SK-N-SH (cell line): ENCODE measurements around the gene TIMM17B. TPM values are rescaled to one million over a fixed set of nuclear protein-coding genes. Genes with fewer than 3 reads are reported as not detected.

Experiments used
- CTCF ChIA-PET: fragments of 300-600, 350-600 bp; formaldehyde crosslinking; extraction: SDS; loops from one replicate; lab custom pipeline; 2021; lab: Yijun Ruan, JAX
- POLR2A ChIA-PET: fragments of 350-600 bp; sonication (Branson Sonifier 250); formaldehyde crosslinking; extraction: SDS; loops from one replicate; lab custom pipeline; 2020; ENCODE audit warnings: antibody characterized with exemption, inconsistent platforms; lab: Yijun Ruan, JAX
- DNase-seq: peaks from one replicate; pipeline ENCODE4 v3.0.0; 2012
- H2AFZ ChIP-seq: fragments of 200-600 bp; sonication (generic); 2 replicates; pipeline ENCODE4 v1.8.1; 2016; ENCODE audit warnings: antibody characterized with exemption, mild to moderate bottlenecking, low read depth
- H3F3A ChIP-seq: fragments of 200-600 bp; sonication (generic); replicated peaks from 2 replicates; pipeline ENCODE3; 2016; ENCODE audit warnings: antibody characterized with exemption, mild to moderate bottlenecking; ENCODE audit not compliant: insufficient read depth
- H3K27ac ChIP-seq, 2 experiments: fragments of 200-500 bp in 1 of 2; fragments of 200-600 bp in 1 of 2; sonication (Bioruptor generic) in 1 of 2; sonication (generic), shearing (Covaris generic) in 1 of 2; 2 replicates each; pipeline versions ENCODE4 v1.5.1 to v1.6.1; 2014 to 2016; ENCODE audit warnings: low read depth in 2 of 2, inconsistent platforms in 1 of 2, low read length in 1 of 2, mild to moderate bottlenecking in 1 of 2, mixed read lengths in 1 of 2
- H3K27me3 ChIP-seq: fragments of 200-600 bp; sonication (generic), shearing (Covaris generic); 2 replicates; pipeline ENCODE4 v1.6.1; 2016; ENCODE audit warnings: mixed run types; ENCODE audit not compliant: insufficient read depth
- H3K36me3 ChIP-seq, 2 experiments: fragments of 200-500 bp in 1 of 2; fragments of 200-600 bp in 1 of 2; sonication (Bioruptor generic) in 1 of 2; sonication (generic) in 1 of 2; replicated peaks in 1 of 2; 2 replicates each; pipeline versions ENCODE3 to v1.5.1; 2014 to 2016; ENCODE audit warnings: low read length in 1 of 2, mild to moderate bottlenecking in 1 of 2; ENCODE audit not compliant: insufficient read depth in 2 of 2, control insufficient read depth in 1 of 2
- H3K4me1 ChIP-seq, 2 experiments: fragments of 200-500 bp in 1 of 2; fragments of 200-600 bp in 1 of 2; sonication (Bioruptor generic) in 1 of 2; sonication (generic), shearing (Covaris generic) in 1 of 2; 2 replicates each; pipeline versions ENCODE4 v1.5.1 to v1.6.1; 2014 to 2016; ENCODE audit warnings: low read depth in 1 of 2, low read length in 1 of 2, mixed run types in 1 of 2; ENCODE audit not compliant: insufficient read depth in 2 of 2, control insufficient read depth in 1 of 2
- H3K4me2 ChIP-seq: fragments of 200-600 bp; sonication (generic), shearing (Covaris generic); 2 replicates; pipeline ENCODE4 v1.6.1; 2017; ENCODE audit warnings: mixed run types
- H3K4me3 ChIP-seq, 2 experiments: fragments of 200-500 bp in 1 of 2; fragments of 200-600 bp in 1 of 2; sonication (Bioruptor generic) in 1 of 2; sonication (generic), shearing (Covaris generic) in 1 of 2; 2 replicates each; pipeline versions ENCODE4 v1.5.1 to v1.8.1; 2014 to 2016; ENCODE audit warnings: low read depth in 2 of 2, inconsistent platforms in 1 of 2, low read length in 1 of 2, mild to moderate bottlenecking in 1 of 2, mixed read lengths in 1 of 2, moderate library complexity in 1 of 2
- H3K79me2 ChIP-seq: fragments of 200-600 bp; sonication (generic); 2 replicates; pipeline ENCODE4 v1.8.1; 2017; ENCODE audit warnings: mild to moderate bottlenecking; ENCODE audit not compliant: insufficient read depth
- H3K9ac ChIP-seq: fragments of 200-600 bp; sonication (generic); 2 replicates; pipeline ENCODE4 v1.6.1; 2017; ENCODE audit warnings: mixed run types
- H3K9me2 ChIP-seq: fragments of 200-600 bp; sonication (generic); 2 replicates; pipeline ENCODE4 v1.6.1; 2017; ENCODE audit warnings: mixed run types
- H3K9me3 ChIP-seq: fragments of 200-600 bp; sonication (generic); 2 replicates; pipeline ENCODE4 v1.6.1; 2017; ENCODE audit warnings: mixed run types, mild to moderate bottlenecking, moderate library complexity
- H4K20me1 ChIP-seq: fragments of 200-600 bp; sonication (generic); 2 replicates; pipeline ENCODE4 v1.6.1; 2017; ENCODE audit warnings: mild to moderate bottlenecking, mixed run types; ENCODE audit not compliant: insufficient read depth
- CHD2 ChIP-seq: fragments of 150-350 bp; IDR thresholded peaks from 2 replicates; pipeline ENCODE4 v1.6.1; 2018; ENCODE audit warnings: low read length; ENCODE audit not compliant: partially characterized antibody
- ELF1 ChIP-seq: IDR thresholded peaks from 2 replicates; pipeline ENCODE4 v1.4.0; 2012
- EZH2phosphoT487 ChIP-seq: fragments of 200-600 bp; sonication (generic); IDR thresholded peaks from 2 replicates; pipeline ENCODE4 v1.6.1; 2017; ENCODE audit warnings: low read depth, mixed run types, mild to moderate bottlenecking, antibody characterized with exemption, moderate library complexity, borderline replicate concordance
- FOXM1 ChIP-seq: IDR thresholded peaks from 2 replicates; pipeline ENCODE4 v1.4.0; 2012; ENCODE audit warnings: low read depth, mild to moderate bottlenecking
- GABPA ChIP-seq: IDR thresholded peaks from 2 replicates; pipeline ENCODE4 v1.4.0; 2012; ENCODE audit warnings: low read depth, mild to moderate bottlenecking
- GATA2 ChIP-seq: sonication (generic); formaldehyde crosslinking; IDR thresholded peaks from 2 replicates; pipeline ENCODE4 v1.5.0; 2020; ENCODE audit warnings: mild to moderate bottlenecking, missing genetic modification reagents
- JUND ChIP-seq: IDR thresholded peaks from 2 replicates; pipeline ENCODE4 v1.4.0; 2012
- MEF2A ChIP-seq: IDR thresholded peaks from 2 replicates; pipeline ENCODE4 v1.4.0; 2012; ENCODE audit warnings: low read depth, borderline replicate concordance
- MXI1 ChIP-seq: IDR thresholded peaks from 2 replicates; pipeline ENCODE4 v1.6.1; 2012; ENCODE audit warnings: mild to moderate bottlenecking, low read depth, low read length, improper control_type of control experiment
- NFIC ChIP-seq: IDR thresholded peaks from 2 replicates; pipeline ENCODE4 v1.4.0; 2012; ENCODE audit warnings: borderline replicate concordance
- RAD21 ChIP-seq: IDR thresholded peaks from 2 replicates; pipeline ENCODE4 v1.6.1; 2012; ENCODE audit warnings: mild to moderate bottlenecking, low read length
- RCOR1 ChIP-seq: fragments of 150-350 bp; IDR thresholded peaks from 2 replicates; pipeline ENCODE4 v1.6.1; 2017; ENCODE audit warnings: antibody characterized with exemption, low read length
- RXRA ChIP-seq: IDR thresholded peaks from 2 replicates; pipeline ENCODE4 v1.4.0; 2012; ENCODE audit warnings: low read depth, mild to moderate bottlenecking, borderline replicate concordance
- SIN3A ChIP-seq: IDR thresholded peaks from 2 replicates; pipeline ENCODE4 v1.6.1; 2012; ENCODE audit warnings: low read depth, mild to moderate bottlenecking, low read length, moderate library complexity, borderline replicate concordance
- WGBS: methylation state at CpG from one replicate; pipeline ENCODE4 v1.1.6; 2017; ENCODE audit warnings: low lambda C conversion rate; 5-methylcytosine and 5-hydroxymethylcytosine counted together
- polyA plus RNA-seq, 3 experiments: library from polyadenylated mRNA; depleted of rRNA; stranded (reverse); fragments of >200 nt; gene quantifications; 2 replicates each; pipeline ENCODE4 v1.2.3, GENCODE V29; 2012
- TF ChIP-seq, protein P1 (sequence below): fragments of 150-350 bp; IDR thresholded peaks from 2 replicates; pipeline ENCODE4 v1.6.1; 2017; ENCODE audit warnings: antibody characterized with exemption, low read length, low read depth, borderline replicate concordance
- TF ChIP-seq, protein P2 (sequence below): IDR thresholded peaks from 2 replicates; pipeline ENCODE4; 2012
- TF ChIP-seq, protein P3 (sequence below): IDR thresholded peaks from 2 replicates; pipeline ENCODE4 v1.6.1; 2012; ENCODE audit warnings: mild to moderate bottlenecking, low read depth, low read length, moderate library complexity

The TIMM17B gene
- polyA plus RNA-seq, 1 of the 3 experiments (the other 2 are of a cell fraction) = 87.0 TPM

DNA sequence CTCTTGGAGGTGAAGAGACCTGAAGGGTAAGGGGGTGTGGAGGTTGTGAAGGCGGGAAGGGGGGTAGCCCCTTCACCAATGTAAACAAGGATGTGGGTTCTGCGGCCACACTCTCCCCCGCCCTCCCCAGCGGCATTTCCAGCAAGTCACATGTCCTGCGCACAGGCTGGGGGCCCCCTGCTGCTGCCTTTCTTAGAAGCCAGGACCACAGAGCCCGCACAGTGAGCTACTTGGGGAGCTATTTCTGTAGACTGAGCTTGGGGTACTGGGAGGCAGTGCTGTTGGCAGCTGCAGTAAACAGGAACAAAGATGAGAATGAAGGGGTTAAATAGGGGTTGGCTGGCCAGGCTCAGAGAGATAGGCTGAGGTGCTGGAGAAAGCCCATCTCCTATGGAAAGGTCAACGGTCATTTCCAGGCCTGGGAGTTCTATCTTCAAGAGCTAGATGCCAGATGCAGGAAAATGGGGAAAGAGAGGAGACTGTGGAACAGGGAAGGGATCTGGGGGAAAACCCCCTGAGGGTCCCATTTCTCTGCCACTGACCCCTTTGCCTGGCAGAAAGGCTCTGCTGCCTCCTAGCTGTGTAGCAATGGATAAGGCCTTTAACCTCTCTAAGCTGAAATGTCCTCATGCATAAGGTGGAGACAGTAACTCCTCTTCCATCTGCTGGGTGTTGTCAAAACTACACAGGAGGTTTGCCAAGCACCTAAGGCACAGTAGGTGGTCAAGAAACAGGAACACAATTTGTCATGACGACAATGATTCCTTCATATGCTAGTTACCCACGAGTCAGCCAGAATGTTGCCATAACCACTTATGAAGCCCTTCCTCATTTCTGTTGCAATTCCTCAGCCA, 39.7 kb upstream of the TIMM17B start:
- Histone ChIP-seq H3K4me2 (no peak overlapping the region), H3K9me3 (no peaks in the 10 kb centered on the region), H3K4me1 (no peaks in the 10 kb centered on the region), H3K4me3 (no peak overlapping the region), H4K20me1 (peaks cover 61% of the 10 kb centered on the region), H2AFZ (no peak overlapping the region), H3K9ac (no peak overlapping the region), H3K79me2 (peaks cover 38% of the 10 kb centered on the region; the same call in 1 of the 2 replicates)
- ChIA-PET CTCF (interaction anchor here (1.2 to 2.2 kb wide), 2 partner anchors 9 to 46 kb away, joined by 3 to 8 read pairs; no protein-coding TSS in a partner anchor), POLR2A (no interaction called here)
- no peak for DNase-seq
- WGBS = 84% methylated on average over 5 of the region's 9 CpGs
- no peak for TF ChIP-seq NFIC
- no peak for TF ChIP-seq ELF1
- no peak for TF ChIP-seq RCOR1
- TF ChIP-seq, protein P1, sequence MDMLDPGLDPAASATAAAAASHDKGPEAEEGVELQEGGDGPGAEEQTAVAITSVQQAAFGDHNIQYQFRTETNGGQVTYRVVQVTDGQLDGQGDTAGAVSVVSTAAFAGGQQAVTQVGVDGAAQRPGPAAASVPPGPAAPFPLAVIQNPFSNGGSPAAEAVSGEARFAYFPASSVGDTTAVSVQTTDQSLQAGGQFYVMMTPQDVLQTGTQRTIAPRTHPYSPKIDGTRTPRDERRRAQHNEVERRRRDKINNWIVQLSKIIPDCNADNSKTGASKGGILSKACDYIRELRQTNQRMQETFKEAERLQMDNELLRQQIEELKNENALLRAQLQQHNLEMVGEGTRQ = no peak
- TF ChIP-seq MXI1 = no peak
- TF ChIP-seq JUND = no peak
- TF ChIP-seq GABPA = no peak
- TF ChIP-seq GATA2 (CRISPR knock-in tag) = no peak
- no peak for TF ChIP-seq FOXM1
- TF ChIP-seq, protein P2, sequence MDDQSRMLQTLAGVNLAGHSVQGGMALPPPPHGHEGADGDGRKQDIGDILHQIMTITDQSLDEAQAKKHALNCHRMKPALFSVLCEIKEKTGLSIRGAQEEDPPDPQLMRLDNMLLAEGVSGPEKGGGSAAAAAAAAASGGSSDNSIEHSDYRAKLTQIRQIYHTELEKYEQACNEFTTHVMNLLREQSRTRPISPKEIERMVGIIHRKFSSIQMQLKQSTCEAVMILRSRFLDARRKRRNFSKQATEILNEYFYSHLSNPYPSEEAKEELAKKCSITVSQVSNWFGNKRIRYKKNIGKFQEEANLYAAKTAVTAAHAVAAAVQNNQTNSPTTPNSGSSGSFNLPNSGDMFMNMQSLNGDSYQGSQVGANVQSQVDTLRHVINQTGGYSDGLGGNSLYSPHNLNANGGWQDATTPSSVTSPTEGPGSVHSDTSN = no peak
- no peak for TF ChIP-seq RXRA
- TF ChIP-seq RAD21 = no peak
- TF ChIP-seq, all 33 proteins: peak for 0
- Histone ChIP-seq H3K36me3 (peaks cover 19 to 39% of the 10 kb centered on the region in 2 experiments), H3K27me3 (no peaks in the 10 kb centered on the region), H3K9me2 (no peaks in the 10 kb centered on the region), H3F3A (no peaks in the 10 kb centered on the region), H3K27ac (no peak overlapping the region)

DNA sequence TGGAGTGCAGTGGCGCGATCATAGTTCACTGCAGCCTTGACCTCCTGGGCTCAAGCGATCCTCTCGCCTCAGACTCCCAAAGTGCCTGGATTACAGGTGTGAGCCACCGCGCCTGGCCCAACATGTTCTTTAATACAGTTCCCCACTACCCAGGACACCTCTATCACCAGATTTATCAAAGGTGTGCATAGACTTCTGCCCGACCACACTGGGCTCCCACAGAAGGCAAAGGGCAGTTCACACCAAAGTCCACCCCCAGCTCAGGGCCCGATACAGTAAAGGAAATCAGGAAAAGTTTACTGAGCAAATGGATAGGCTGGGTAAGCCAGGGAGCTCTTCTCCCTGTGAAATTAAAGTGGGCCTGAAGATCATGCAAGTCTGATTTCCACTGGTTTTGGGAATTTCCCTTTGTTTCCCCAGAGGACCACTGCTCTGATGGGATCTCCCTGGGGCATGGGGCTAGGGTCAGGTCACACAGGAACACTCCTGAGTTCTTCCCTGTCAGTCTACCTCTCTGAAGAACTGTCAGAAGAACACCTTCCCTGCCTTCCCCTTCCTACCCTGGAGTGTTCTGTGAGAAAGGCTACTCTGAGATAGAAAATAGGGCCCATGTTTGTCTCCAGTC, 39.0 kb upstream of the TIMM17B start:
- no peak for DNase-seq
- TF ChIP-seq, protein P3, sequence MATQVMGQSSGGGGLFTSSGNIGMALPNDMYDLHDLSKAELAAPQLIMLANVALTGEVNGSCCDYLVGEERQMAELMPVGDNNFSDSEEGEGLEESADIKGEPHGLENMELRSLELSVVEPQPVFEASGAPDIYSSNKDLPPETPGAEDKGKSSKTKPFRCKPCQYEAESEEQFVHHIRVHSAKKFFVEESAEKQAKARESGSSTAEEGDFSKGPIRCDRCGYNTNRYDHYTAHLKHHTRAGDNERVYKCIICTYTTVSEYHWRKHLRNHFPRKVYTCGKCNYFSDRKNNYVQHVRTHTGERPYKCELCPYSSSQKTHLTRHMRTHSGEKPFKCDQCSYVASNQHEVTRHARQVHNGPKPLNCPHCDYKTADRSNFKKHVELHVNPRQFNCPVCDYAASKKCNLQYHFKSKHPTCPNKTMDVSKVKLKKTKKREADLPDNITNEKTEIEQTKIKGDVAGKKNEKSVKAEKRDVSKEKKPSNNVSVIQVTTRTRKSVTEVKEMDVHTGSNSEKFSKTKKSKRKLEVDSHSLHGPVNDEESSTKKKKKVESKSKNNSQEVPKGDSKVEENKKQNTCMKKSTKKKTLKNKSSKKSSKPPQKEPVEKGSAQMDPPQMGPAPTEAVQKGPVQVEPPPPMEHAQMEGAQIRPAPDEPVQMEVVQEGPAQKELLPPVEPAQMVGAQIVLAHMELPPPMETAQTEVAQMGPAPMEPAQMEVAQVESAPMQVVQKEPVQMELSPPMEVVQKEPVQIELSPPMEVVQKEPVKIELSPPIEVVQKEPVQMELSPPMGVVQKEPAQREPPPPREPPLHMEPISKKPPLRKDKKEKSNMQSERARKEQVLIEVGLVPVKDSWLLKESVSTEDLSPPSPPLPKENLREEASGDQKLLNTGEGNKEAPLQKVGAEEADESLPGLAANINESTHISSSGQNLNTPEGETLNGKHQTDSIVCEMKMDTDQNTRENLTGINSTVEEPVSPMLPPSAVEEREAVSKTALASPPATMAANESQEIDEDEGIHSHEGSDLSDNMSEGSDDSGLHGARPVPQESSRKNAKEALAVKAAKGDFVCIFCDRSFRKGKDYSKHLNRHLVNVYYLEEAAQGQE = no peak
- no peak for TF ChIP-seq RAD21
- TF ChIP-seq, protein P1 = no peak
- TF ChIP-seq JUND = no peak
- no peak for TF ChIP-seq FOXM1
- TF ChIP-seq GATA2 (CRISPR knock-in tag) = no peak
- TF ChIP-seq MEF2A = no peak
- TF ChIP-seq EZH2phosphoT487 = no peak
- no peak for TF ChIP-seq CHD2
- TF ChIP-seq SIN3A = no peak
- TF ChIP-seq, all 33 proteins: peak for 0
- Histone ChIP-seq H3F3A (no peaks in the 10 kb centered on the region), H3K36me3 (peaks cover 19 to 39% of the 10 kb centered on the region in 2 experiments), H3K9me3 (no peaks in the 10 kb centered on the region), H3K4me1 (no peaks in the 10 kb centered on the region), H4K20me1 (peaks cover 54% of the 10 kb centered on the region), H2AFZ (no peak overlapping the region), H3K79me2 (peaks cover 32% of the 10 kb centered on the region; the same call in 1 of the 2 replicates), H3K9me2 (no peaks in the 10 kb centered on the region), H3K9ac (no peak overlapping the region), H3K27me3 (no peaks in the 10 kb centered on the region), H3K4me2 (no peak overlapping the region), H3K27ac (no peak overlapping the region), H3K4me3 (no peak overlapping the region)
- WGBS = 96% methylated on average over 8 of the region's 8 CpGs
- POLR2A ChIA-PET = no interaction called here
- CTCF ChIA-PET = interaction anchor here (1.2 to 2.2 kb wide), 2 partner anchors 10 to 45 kb away, joined by 3 to 8 read pairs; no protein-coding TSS in a partner anchor
